HG03558 (cell line): Measurements from ENCODE around the gene MAN1C1.
"Not testable (repeated sequence)": the region's sequence is repeated elsewhere in the genome, so short reads cannot be mapped to it uniquely, and the experiment has no call there.

Experiments
- ATAC-seq: cut with Tn5 transposase; IDR thresholded peaks from one replicate; pipeline ENCODE4 v1.9.1; 2021; ENCODE audit warnings: moderate number of reproducible peaks; ENCODE audit not compliant: unreplicated experiment; ENCODE audit errors: extremely low read depth

The MAN1C1 gene

DNA sequence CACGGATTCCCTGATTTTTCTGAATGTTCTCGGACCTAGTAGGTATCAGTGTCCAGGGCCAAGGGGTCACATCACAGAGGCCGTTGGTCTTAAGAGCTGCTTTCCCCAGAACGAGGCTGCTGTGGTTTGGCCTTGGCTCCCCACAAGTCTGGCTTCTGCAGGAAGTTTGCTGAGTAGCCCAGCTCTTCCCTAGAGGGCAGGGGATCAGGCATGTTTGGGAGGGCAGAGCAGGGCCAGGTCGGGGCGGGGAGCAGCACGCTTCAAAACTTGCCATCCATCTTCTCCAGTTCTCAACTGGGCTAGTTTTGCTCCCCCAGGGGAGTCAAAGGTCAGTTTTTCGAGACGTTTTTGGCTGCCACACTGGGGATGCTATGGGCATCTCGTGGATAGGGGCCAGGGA is 37.0 kb downstream of the MAN1C1 start:
- ATAC-seq = no peak

DNA sequence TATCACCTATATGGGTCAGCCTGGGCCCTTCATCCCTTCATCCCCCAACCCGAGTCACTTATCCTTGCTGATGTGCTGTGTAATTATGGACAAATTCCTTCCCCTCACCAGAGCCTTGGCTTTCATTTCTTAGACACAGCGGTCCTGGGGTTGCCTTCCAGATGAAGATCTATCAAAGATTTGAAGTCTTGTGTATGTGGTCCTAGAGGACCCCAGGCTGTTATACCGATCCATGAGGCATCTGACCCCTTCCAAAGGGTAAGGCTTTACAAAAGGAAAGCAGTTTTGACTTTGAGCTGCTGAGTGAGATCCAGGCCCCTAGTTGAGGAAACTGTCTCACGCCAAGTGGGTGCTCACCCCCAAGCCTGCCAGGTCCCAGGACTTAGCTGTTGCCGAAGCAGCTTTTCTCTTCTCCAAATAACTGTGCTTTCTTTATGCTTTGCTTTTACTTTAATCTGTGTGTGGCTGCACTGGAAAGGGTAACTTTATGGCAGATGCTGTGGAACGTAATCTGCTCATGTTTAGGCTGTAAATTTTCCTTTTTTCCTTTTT is 37.6 kb downstream of the MAN1C1 start:
- ATAC-seq = no peak

DNA sequence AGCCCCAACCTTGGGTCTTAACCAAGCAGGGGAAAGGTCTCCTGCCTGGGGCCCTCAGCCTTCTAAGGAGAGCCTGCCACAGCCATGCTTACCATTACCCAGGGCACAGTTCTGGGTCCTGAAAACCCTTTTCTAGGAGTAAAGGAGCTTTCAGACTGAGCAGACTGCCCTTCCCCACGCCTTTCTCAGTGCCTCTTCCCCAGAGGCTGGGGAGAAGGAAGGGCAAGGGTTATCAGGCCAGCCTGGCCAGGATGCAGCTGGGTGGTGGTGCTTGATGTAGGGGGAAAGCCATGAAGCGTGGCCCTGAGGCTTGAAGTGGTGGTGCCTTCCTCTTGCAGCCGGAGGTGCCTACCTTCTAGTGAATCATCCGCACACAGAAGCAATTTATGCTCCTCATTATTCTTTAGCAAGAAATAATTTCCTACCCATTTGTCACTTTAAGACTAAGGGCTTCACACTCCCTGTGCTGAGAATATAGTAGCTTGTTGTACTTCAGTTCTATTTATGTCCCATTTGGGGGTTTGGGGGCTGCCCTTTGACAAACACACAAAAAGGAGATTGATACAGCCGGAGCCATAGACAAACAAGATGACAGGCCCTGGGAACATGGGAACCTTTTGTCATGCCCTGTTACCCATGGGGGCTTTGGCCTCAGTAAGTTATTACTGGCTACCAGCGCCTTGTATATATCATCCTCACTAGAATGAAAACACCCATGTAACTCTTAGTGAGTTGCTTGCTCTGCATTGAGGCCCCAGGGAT is 40.7 kb downstream of the MAN1C1 start:
- no peak for ATAC-seq

DNA sequence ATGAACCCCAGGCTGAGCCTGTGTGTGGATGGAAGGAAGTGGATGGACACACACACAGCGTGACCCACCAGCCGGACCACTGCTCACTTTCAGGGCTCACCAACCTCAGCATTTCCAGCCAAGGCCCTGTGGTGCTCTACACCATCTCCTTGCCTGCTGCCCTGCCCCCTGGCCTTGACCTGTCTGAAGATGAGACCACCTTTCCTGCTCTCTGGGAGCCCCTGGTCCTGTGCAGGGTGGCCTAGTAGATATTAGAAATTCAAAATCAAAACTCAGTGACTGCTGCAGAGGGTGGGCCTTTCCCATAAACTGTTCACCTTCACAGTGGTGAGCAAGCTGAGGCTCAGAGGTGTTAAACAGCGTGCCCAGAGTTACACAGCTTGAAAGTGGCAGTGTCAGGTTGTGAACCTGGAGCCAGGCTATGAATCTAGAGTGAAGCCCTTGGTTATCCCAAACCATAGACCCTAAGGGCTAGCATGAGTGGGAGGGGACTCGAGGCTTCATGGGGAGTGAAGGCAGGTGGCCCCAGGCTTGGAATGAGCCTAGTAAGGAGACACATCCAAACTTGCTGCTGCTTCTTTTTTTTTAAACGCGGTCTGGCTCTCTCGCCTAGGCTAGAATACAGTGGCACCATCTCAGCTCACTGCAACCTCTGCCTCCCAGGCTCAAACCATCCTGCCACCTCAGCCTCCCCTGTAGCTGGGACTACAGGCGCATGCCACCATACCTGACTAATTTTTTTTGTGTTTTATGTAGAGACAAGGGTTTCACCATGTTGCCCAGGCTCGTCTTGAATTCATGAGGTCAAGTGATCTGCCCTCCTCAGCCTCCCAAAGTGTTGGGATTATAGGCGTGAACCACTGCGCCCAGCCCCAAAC is 41.5 kb downstream of the MAN1C1 start:
- no peak for ATAC-seq

DNA sequence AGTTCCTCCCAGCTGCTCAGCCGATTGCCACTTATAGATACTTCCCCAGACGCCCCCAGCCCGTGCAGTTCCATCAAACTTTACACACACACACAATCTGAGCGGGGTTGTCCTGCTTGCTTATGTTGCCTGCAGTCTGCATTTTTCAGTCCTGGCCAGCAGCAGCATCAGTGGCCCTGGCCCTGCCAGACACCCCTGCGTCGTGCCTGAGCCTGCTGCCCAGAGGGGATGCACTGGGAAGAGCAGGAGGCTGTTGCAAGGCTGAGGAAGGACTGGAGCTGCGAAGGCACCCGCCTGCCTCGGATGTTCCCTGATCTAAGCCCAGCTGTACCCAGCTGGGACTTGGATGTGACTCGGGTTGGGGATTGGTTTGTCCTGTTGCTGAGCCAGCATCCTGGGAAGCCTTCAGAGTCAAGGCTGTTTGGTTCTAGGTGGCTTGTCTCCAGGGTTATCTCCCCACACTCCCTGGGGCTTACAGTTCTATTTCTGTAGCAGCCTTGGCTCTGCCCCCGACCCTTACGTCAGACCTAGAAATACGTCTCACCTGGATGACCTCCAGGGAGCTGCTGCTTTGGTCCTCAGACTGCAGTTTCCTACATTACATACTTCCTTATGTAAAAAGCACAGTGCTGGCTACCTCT is 42.3 kb downstream of the MAN1C1 start:
- ATAC-seq = no peak

DNA sequence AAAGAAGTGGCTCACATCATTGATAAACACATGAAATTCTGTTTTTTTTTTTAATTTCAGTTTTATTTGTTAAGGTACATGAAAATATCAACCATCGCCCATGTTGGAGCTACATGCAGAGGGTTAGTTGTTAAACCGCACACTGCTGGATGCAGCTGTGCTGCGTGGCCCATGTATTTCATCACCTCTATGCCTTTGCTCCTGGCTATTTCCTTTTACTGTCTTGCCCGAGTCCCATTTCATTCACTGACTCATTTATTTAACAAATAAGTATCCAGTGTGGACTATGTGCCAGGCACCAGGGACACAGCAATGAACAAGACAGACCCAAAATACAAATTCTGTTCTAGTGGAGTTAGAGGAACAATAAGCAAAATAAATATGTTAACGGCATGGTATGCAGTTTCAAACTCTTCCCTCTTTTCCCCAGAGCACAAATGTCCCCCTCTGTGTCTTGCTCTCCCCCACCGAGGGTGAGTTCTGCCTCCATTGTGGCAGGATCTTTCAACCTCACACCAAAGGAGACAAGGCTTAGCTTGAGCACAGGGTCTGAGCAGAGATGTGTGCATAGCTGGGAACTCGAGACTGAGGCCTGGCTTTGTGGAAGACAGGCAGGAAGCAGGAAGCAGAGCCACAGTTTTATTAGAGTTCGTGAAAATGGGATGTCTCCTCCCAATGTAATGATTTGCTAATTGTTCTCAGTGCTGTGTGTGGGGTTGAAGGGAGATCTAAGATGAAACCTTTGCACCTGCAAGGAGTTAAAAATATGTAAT is 44.6 kb downstream of the MAN1C1 start:
- no peak for ATAC-seq

DNA sequence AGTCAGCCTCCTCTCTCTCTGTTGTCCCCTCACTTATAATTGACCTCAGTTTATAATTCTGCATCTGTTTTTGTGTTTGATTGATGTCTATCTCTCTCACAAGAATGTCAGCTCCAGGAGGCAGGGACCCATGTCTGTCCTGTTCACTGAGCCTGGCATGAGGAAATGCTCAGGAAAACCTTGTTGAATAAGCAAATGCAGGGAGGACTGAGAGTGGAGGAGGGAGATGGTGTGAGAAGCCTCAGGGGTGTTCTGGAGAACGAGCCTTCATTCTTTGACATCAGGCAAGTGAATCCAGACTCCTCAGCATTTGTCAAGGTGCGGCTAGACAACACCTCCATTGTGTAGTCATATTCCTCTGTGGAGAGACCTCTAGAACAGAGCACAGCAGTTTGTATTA is 45.5 kb downstream of the MAN1C1 start:
- ATAC-seq = no peak

DNA sequence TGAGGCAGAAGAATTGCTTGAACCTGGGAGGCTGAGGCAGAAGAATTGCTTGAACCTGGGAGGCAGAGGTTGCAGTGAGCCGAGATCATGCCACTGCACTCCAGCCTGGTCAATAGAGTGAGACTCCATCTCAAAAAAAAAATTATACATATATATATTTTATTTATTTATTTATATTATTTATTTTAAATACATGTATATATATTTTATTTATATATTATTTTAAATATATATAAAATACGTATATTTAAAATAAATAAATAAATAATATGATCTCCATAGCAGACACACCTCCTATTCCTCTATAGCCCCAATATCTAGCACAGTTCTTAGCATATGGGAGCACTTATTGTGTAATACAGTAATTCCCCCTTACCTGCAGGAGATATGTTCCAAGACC is 46.4 kb downstream of the MAN1C1 start:
- ATAC-seq = not testable (repeated sequence)

DNA sequence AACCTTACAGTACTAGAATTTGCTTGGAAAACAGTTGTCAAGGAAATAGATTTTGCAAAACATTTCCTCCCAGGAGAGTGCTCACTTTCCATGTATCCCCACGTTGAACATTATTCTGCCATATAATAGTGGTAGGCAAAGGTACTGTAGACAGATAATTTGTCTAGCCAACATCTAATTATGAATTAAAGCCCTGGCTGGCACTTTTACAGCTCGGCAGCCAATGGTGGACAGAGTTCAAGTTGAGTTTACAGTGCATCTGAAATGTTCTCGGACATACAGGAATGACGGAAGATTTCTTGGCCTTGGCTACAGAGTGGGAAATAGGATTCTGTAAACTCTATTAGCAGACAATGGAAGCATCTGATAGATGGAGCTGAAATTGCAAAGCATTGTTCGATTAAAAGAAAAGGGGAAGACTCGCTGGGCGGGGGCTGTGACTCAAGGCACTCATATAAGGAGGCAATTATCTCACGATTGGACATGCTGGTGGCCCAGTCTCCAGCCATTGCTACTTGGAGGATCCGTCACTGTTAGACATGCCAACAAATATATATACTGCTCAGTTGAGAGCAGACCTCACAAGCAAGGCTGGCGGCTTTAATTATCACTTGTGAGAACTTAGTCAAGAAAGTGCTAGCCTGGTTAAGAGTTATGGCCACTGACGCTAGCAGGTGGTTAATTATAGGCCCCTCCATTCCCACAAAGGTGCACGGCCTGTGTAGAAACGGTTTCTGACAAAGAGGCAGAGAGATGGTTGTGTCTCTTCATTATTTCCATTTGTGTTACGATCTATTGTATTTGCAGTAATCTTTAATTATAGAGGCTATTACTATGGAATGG is 48.0 kb downstream of the MAN1C1 start:
- ATAC-seq = no peak

DNA sequence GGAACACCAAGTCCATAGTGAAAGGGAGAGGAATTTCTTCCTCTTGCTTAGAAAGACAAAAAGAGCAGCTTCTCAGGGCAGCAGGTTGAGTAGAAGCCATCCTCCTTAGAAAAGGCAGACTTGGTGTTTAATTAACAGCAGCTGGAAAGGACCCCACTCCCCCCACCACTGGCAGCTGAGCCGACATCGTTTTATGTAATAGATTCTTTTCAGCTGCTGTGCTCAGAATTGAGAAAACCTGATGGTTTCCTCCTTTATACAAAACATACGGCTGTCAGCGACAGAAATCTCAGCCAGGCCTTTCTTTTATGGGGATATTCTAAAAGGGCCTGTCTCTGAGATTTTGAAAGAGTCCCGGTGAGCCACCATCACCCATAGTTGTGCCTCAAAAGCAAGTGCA is 49.9 kb downstream of the MAN1C1 start:
- ATAC-seq = no peak

DNA sequence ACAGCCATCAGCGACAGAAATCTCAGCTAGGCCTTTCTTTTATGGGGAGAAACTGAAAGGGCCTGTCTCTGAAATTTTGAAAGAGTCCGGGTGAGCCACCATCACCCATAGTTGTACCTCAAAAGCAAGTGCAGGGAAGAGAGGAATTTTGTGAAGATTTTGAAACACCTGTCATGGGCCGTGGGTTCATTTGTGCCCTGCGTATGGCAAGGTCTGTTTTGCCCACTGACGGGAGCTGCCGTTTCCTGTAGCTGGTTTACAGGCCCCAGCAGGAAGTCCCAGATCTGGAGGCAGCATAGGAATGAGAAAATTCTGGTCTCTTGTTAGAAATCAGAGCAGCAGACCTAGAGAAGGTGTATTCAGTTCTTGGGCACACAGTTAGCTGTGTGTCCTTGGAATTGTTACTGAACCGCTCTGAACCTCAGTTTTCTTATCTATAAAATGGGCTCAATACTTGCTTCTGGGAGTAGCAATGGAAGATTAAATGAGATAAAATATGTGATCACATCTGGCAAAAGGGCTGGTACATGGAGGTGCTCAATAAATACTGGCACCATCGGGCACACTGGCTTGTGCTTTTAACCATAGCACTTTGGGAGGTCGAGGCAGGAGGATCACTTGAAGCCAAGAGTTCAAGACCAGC is 52.5 kb downstream of the MAN1C1 start:
- ATAC-seq = no peak

DNA sequence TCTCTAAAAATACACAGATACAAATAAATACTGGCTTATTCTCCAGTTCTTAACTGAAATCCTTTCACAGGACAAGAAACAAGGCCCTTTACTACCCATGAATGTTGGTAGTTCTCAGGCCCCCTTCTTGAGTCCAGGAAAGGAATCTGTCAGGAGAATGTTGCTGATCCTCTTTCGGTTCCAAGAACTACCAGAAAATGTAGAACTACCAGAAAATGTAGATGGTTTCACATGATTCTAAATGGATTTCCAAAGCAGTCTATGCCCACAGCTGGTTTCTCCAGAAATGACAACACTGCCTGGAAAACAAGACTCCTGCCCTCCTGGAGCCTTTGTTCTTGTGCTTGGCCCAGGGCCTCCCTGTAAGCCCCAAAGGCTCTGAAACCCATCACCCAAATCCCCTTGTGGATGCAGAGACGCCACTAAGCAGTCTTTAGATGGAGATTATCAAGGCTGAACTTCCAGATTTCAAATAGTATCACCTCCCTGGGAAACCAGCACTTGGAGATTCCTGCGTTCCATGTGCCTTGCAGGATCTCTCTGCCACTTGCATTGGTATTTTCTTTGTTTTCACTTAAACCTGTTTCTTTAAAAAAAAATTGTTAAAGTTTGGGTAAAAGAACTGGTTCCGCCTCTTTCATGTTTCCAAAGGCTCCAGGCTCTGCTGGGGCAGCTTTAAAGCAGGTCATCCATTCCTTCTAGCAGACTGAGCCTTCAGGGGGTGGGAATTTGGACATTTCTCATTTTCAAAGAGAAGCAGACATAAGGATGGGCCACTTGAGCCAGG is 53.4 kb downstream of the MAN1C1 start:
- no peak for ATAC-seq

DNA sequence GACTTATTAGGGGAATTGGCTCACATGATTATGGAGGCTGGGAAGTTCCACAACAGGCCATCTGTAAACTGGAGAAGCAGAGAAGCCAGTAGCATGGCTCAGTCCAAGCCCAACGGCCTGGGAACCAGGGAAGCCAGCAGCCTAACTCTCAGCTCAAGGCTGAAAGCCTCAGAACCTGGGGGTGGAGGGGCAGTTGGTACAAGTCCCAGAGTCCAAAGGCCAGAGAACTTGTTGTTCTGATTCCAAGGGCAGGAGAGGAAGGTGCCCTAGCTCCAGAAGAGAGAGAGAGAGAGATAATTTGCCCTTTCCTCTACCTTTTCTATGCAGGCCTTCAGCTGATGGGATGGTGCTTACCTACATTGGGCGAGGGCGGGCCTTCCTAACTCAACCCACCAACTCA is 55.3 kb downstream of the MAN1C1 start:
- no peak for ATAC-seq

DNA sequence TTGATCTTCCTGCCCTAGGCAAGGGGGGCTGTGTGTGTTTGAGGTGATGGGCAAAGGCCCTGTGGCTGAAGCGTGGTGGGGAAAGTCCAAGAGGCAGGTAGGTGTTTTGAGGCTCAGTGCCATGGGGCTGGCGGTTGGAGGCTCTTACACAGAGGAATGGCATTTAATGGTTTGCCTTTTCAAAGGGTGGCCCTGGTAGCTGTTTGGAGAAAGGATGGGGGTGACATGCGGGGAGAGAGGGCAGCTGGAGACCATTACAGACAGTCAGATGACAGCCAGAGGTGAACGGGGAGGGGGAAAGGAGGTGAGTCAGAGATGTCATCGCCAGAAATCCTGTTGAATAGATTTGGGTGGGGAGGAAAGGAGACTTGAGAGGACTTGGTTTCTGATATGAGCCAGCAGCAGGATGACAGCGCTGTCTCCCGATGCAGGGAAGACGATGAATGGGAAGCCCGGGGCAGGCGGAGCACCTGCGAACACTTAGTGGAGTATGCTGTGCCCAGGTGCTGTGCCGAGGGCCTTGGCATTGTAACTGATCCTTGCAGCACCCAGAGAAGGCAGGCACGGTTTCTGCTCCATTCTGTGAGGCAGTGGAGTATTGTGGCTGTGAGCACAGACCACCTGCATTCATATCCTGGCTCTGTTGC is 56.3 kb downstream of the MAN1C1 start:
- no peak for ATAC-seq

DNA sequence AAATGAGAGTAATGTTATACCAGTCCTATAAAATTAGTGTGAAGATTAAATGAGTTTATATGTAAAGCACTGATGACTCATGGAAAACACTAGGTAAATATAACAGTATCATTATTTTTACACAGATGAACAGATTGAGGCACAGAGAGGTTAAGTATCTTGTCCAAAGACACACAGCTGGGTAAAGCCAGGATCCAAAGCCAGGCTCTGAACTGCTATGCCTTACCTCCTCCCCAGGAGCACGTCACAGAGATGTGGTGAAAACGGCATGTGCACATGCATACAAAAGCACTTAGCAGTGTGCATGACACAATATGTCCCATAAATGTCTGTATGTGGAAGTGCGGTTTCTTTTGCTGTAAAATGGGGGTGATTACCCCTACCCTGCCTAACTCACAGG is 56.9 kb downstream of the MAN1C1 start:
- ATAC-seq = no peak

DNA sequence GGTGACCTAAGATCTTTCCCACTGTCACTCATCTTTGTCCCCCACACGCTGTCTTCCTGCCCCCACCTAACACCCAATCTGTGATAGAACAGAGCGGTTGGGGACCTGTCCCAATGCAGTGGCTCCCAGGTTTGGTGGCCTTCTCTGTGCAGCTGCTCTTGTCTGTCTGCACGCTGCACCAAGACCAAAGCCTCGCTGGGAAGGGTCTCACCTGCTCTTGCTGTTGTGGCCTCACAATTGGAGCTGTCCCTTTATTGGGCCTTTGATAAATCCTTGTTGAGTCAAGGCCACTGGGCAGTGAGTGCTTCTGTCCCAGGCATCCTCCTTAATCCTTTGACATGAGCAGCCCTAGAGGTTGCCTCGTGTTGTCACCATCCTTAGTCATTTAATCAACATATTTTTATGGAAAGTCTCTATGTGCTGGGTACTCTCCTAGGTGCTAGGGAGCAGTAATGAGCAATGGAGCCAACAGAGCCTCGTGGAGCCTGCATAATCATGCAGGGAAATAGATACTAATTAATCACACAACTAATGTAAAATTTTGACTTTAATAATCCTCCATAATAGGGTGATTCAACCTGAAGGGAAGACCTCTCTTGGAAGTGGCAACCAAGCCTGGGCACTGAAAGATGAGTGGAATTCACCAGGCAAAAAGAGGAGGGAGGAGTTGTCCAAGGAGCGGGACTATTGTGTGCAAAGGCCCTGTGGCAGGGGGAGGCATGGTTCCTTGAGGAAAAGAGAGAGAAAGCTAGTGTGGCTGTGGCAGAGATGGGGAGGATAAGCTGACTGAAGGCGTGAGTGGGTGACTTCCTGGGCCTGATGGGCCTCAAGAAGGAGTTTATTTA is 57.6 kb downstream of the MAN1C1 start:
- no peak for ATAC-seq

DNA sequence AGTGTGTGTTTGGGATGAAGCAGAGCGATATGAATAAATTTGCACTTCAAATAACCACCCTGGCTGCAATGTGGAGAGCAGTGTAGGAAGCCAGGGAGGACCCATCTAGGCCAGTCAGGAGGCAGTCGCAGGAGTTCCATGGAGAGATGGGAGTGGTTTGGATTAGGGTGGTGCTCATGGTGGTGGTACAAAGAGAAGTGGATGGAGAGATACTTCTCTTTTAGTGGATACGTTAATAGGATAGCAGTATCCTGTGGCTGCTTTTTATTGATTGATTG is 58.2 kb downstream of the MAN1C1 start:
- ATAC-seq = no peak
